ENCODE data around the gene TPST2.

- TF ChIP-seq, protein P1, sequence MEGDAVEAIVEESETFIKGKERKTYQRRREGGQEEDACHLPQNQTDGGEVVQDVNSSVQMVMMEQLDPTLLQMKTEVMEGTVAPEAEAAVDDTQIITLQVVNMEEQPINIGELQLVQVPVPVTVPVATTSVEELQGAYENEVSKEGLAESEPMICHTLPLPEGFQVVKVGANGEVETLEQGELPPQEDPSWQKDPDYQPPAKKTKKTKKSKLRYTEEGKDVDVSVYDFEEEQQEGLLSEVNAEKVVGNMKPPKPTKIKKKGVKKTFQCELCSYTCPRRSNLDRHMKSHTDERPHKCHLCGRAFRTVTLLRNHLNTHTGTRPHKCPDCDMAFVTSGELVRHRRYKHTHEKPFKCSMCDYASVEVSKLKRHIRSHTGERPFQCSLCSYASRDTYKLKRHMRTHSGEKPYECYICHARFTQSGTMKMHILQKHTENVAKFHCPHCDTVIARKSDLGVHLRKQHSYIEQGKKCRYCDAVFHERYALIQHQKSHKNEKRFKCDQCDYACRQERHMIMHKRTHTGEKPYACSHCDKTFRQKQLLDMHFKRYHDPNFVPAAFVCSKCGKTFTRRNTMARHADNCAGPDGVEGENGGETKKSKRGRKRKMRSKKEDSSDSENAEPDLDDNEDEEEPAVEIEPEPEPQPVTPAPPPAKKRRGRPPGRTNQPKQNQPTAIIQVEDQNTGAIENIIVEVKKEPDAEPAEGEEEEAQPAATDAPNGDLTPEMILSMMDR (IDR thresholded peaks at IDR 0.05) = no peak
- TF ChIP-seq POLR2A (IDR thresholded peaks at IDR 0.05) = no peak
Measured at GRCh38 chr22:26593763-26594162, 3.8 kb upstream of the TPST2 start.
